H1 (cell line): Measurements from ENCODE around the gene MYLK. TPM values are rescaled to one million over a fixed set of nuclear protein-coding genes. Genes with fewer than 3 reads are reported as not detected.

Experiments used
- CTCF ChIA-PET: fragments of 300-600 bp; sonication (Branson Sonifier 250); formaldehyde crosslinking; loops from one replicate; lab custom pipeline; 2021; ENCODE audit not compliant: partially characterized antibody; lab: Charles Lee
- POLR2A ChIA-PET: fragments of 300-600 bp; sonication (Branson Sonifier 250); formaldehyde crosslinking; loops from one replicate; lab custom pipeline; 2021; ENCODE audit warnings: inconsistent platforms; ENCODE audit not compliant: partially characterized antibody; lab: Charles Lee
- DNase-seq, 2 experiments: peaks; one replicate each; pipeline versions ENCODE4 v3.0.0 to v3.0.0-alpha.2; 2010 to 2022; ENCODE audit warnings: low spot score in 2 of 2, low read depth in 1 of 2, mixed read lengths in 1 of 2
- FAIRE-seq: peaks from 2 replicates; lab custom pipeline; 2011; peaks lifted over from hg19 to GRCh38; lab: Jason Lieb, UNC
- H2AFZ ChIP-seq: 2 replicates; pipeline ENCODE4 v1.8.1; 2012; ENCODE audit warnings: low read length, inconsistent platforms
- H2AK5ac ChIP-seq: 2 replicates; pipeline ENCODE4 v1.6.1; 2013; ENCODE audit warnings: low read depth, low read length
- H2BK120ac ChIP-seq: replicated peaks from 2 replicates; pipeline ENCODE3; 2013; ENCODE audit warnings: low read depth, low read length, inconsistent platforms
- H2BK12ac ChIP-seq: 2 replicates; pipeline ENCODE4 v1.6.1; 2013; ENCODE audit warnings: low read depth, low read length
- H2BK15ac ChIP-seq: 2 replicates; pipeline ENCODE4 v1.6.1; 2013; ENCODE audit warnings: low read length
- H2BK20ac ChIP-seq: 2 replicates; pipeline ENCODE4 v1.6.1; 2013; ENCODE audit warnings: low read length
- H2BK5ac ChIP-seq: 2 replicates; pipeline ENCODE4 v1.6.1; 2013; ENCODE audit warnings: low read depth, low read length
- H3K14ac ChIP-seq: 2 replicates; pipeline ENCODE4 v1.6.1; 2013; ENCODE audit warnings: inconsistent platforms; ENCODE audit not compliant: insufficient read length
- H3K18ac ChIP-seq: 2 replicates; pipeline ENCODE4 v1.6.1; 2013; ENCODE audit warnings: low read length; ENCODE audit errors: extremely low read depth
- H3K23ac ChIP-seq: 2 replicates; pipeline ENCODE4 v1.6.1; 2013; ENCODE audit warnings: inconsistent platforms; ENCODE audit not compliant: insufficient read length
- H3K23me2 ChIP-seq: 2 replicates; pipeline ENCODE4 v1.6.1; 2013; ENCODE audit warnings: low read depth, low read length
- H3K27ac ChIP-seq: 2 replicates; pipeline ENCODE4 v1.6.1; 2011; ENCODE audit warnings: low read depth, low read length, inconsistent platforms
- H3K27me3 ChIP-seq, 4 experiments: replicated peaks in 1 of 4; 1 replicate in 1 of 4; 2 replicates in 3 of 4; pipeline versions ENCODE4 v1.6.1 to v1.8.1; 2011 to 2013; ENCODE audit warnings: low read length in 3 of 4, mild to moderate bottlenecking in 3 of 4, inconsistent platforms in 2 of 4, mixed read lengths in 2 of 4, moderate library complexity in 1 of 4; ENCODE audit not compliant: control insufficient read depth in 3 of 4, insufficient read depth in 3 of 4; ENCODE audit errors: extremely low read depth in 1 of 4
- H3K36me3 ChIP-seq, 4 experiments: 2 replicates each; pipeline versions ENCODE4 v1.6.1 to v1.8.1; 2011 to 2013; ENCODE audit warnings: mild to moderate bottlenecking in 4 of 4, low read length in 3 of 4, moderate library complexity in 2 of 4, control low read depth in 1 of 4, inconsistent platforms in 1 of 4; ENCODE audit not compliant: insufficient read depth in 4 of 4, control insufficient read depth in 2 of 4
- H3K4ac ChIP-seq: replicated peaks from 2 replicates; pipeline ENCODE3; 2013; ENCODE audit warnings: low read length, low read depth, mixed read lengths, inconsistent platforms; ENCODE audit not compliant: insufficient read length
- H3K4me1 ChIP-seq, 4 experiments: replicated peaks in 1 of 4; 1 replicate in 1 of 4; 2 replicates in 3 of 4; pipeline versions ENCODE4 v1.6.1 to v1.8.1; 2011 to 2013; ENCODE audit warnings: low read length in 3 of 4, inconsistent platforms in 2 of 4, mixed read lengths in 1 of 4; ENCODE audit not compliant: insufficient read depth in 4 of 4, control insufficient read depth in 3 of 4
- H3K4me2 ChIP-seq, 2 experiments: 2 replicates each; pipeline versions ENCODE4 v1.6.1 to v1.8.1; 2011 to 2013; ENCODE audit warnings: low read depth in 2 of 2, low read length in 2 of 2, control low read depth in 1 of 2, inconsistent platforms in 1 of 2, mild to moderate bottlenecking in 1 of 2; ENCODE audit not compliant: insufficient read depth in 1 of 2
- H3K4me3 ChIP-seq, 4 experiments: fragments of 200-600, 300-600 bp in 1 of 4; sonication (generic), shearing (Covaris generic), sonication (Bioruptor Twin) in 1 of 4; 2 replicates each; pipeline versions ENCODE4 v1.5.1 to v1.8.1; 2011 to 2016; ENCODE audit warnings: low read length in 4 of 4, low read depth in 3 of 4, control low read depth in 2 of 4, inconsistent platforms in 2 of 4, mild to moderate bottlenecking in 2 of 4, mixed read lengths in 1 of 4, moderate library complexity in 1 of 4; ENCODE audit not compliant: insufficient read depth in 2 of 4; ENCODE audit errors: extremely low read depth in 1 of 4
- H3K56ac ChIP-seq: replicated peaks from 2 replicates; pipeline ENCODE3; 2013; ENCODE audit warnings: low read depth, mild to moderate bottlenecking, mixed read lengths, low read length, inconsistent platforms; ENCODE audit not compliant: insufficient read length
- H3K79me1 ChIP-seq: 2 replicates; pipeline ENCODE4 v1.6.1; 2013; ENCODE audit warnings: low read depth, low read length, control low read depth
- H3K79me2 ChIP-seq, 2 experiments: 2 replicates each; pipeline versions ENCODE4 v1.6.1 to v1.8.1; 2012 to 2013; ENCODE audit warnings: low read length in 2 of 2, mild to moderate bottlenecking in 2 of 2, inconsistent platforms in 1 of 2; ENCODE audit not compliant: insufficient read depth in 2 of 2, control insufficient read depth in 1 of 2
- H3K9ac ChIP-seq, 4 experiments: replicated peaks in 1 of 4; 1 replicate in 1 of 4; 2 replicates in 3 of 4; pipeline versions ENCODE4 v1.6.1 to v1.8.1; 2011 to 2013; ENCODE audit warnings: low read depth in 3 of 4, low read length in 3 of 4, control low read depth in 2 of 4, mild to moderate bottlenecking in 2 of 4, moderate library complexity in 2 of 4, inconsistent platforms in 1 of 4; ENCODE audit errors: extremely low read depth in 1 of 4
- H3K9me3 ChIP-seq, 2 experiments: 2 replicates each; pipeline versions ENCODE4 v1.6.1 to v1.8.1; 2012 to 2013; ENCODE audit warnings: mild to moderate bottlenecking in 2 of 2, moderate library complexity in 2 of 2, control low read depth in 1 of 2, inconsistent platforms in 1 of 2, low read depth in 1 of 2, low read length in 1 of 2, mixed read lengths in 1 of 2; ENCODE audit not compliant: insufficient read depth in 2 of 2
- H4K20me1 ChIP-seq, 2 experiments: replicated peaks in 1 of 2; 2 replicates each; pipeline versions ENCODE3 to v1.8.1; 2011 to 2013; ENCODE audit warnings: inconsistent platforms in 2 of 2, low read length in 2 of 2, mild to moderate bottlenecking in 1 of 2; ENCODE audit not compliant: insufficient read depth in 2 of 2, control insufficient read depth in 1 of 2
- H4K5ac ChIP-seq: 2 replicates; pipeline ENCODE4 v1.6.1; 2013; ENCODE audit warnings: low read length, low read depth, mixed read lengths, inconsistent platforms; ENCODE audit not compliant: insufficient read length
- H4K8ac ChIP-seq: 2 replicates; pipeline ENCODE4 v1.8.0; 2013; ENCODE audit warnings: mild to moderate bottlenecking, moderate library complexity, low read length, inconsistent platforms; ENCODE audit not compliant: insufficient read depth; ENCODE audit errors: extremely low read depth
- H4K91ac ChIP-seq: replicated peaks from 2 replicates; pipeline ENCODE3; 2013; ENCODE audit warnings: low read length, mixed read lengths, inconsistent platforms; ENCODE audit not compliant: insufficient read length
- ASH2L ChIP-seq: fragments of 200-600, 300-600 bp; sonication (generic); IDR thresholded peaks from one replicate; pipeline ENCODE4 v1.7.1; 2017; ENCODE audit warnings: low read length
- BACH1 ChIP-seq: IDR thresholded peaks from 2 replicates; pipeline ENCODE4 v1.6.1; 2012; ENCODE audit warnings: low read length, improper control_type of control experiment
- BCL11A ChIP-seq, 2 experiments: IDR thresholded peaks; one replicate each; pipeline ENCODE4 v1.6.1; 2011; ENCODE audit warnings: low read depth in 2 of 2, low read length in 2 of 2, mild to moderate bottlenecking in 2 of 2
- CBX5 ChIP-seq: fragments of 300-800, 300-1000 bp; sonication (generic); IDR thresholded peaks from 2 replicates; pipeline ENCODE4 v1.7.1; 2016; ENCODE audit warnings: antibody characterized with exemption, low read length, low read depth
- CEBPB ChIP-seq: IDR thresholded peaks from 2 replicates; pipeline ENCODE4 v1.6.1; 2012; ENCODE audit warnings: low read depth, low read length
- CHD1 ChIP-seq: IDR thresholded peaks from 2 replicates; pipeline ENCODE4 v1.6.1; 2012; ENCODE audit warnings: low read depth, low read length, improper control_type of control experiment
- CREB1 ChIP-seq: IDR thresholded peaks from 2 replicates; pipeline ENCODE4 v1.6.1; 2012; ENCODE audit warnings: inconsistent platforms
- EGR1 ChIP-seq: IDR thresholded peaks from 2 replicates; pipeline ENCODE4 v1.6.1; 2011; ENCODE audit warnings: low read depth, low read length, borderline replicate concordance
- EZH2 ChIP-seq: fragments of 200-600 bp; sonication (generic); IDR thresholded peaks from 2 replicates; pipeline ENCODE4 v1.7.1; 2012; ENCODE audit warnings: low read depth, mild to moderate bottlenecking, moderate library complexity, low read length, inconsistent platforms; ENCODE audit not compliant: severe bottlenecking
- HDAC6 ChIP-seq: IDR thresholded peaks from one replicate; pipeline ENCODE4 v1.7.1; 2012; ENCODE audit warnings: low read depth, mild to moderate bottlenecking, inconsistent platforms, low read length, moderate library complexity
- KDM4A ChIP-seq: IDR thresholded peaks from one replicate; pipeline ENCODE4 v1.7.1; 2012; ENCODE audit warnings: low read depth, mild to moderate bottlenecking, moderate library complexity, low read length, inconsistent platforms; ENCODE audit not compliant: severe bottlenecking
- NRF1 ChIP-seq: IDR thresholded peaks from 2 replicates; pipeline ENCODE4 v1.6.1; 2011; ENCODE audit warnings: mild to moderate bottlenecking, low read depth, low read length, improper control_type of control experiment
- RFX5 ChIP-seq: IDR thresholded peaks from 2 replicates; pipeline ENCODE4 v1.6.1; 2011; ENCODE audit warnings: low read depth, low read length, improper control_type of control experiment, borderline replicate concordance
- RXRA ChIP-seq: IDR thresholded peaks from 2 replicates; pipeline ENCODE4 v1.6.1; 2011; ENCODE audit warnings: low read depth, mild to moderate bottlenecking, low read length, moderate library complexity; ENCODE audit not compliant: insufficient read depth
- SIX5 ChIP-seq: IDR thresholded peaks from 2 replicates; pipeline ENCODE4 v1.6.1; 2011; ENCODE audit warnings: mild to moderate bottlenecking, low read depth, low read length
- SP1 ChIP-seq: IDR thresholded peaks from 2 replicates; pipeline ENCODE4 v1.6.1; 2011; ENCODE audit warnings: low read depth, low read length
- SP2 ChIP-seq: IDR thresholded peaks from 2 replicates; pipeline ENCODE4 v1.6.1; 2012; ENCODE audit warnings: mild to moderate bottlenecking, low read length, inconsistent platforms
- WGBS, 2 experiments: shearing (Covaris generic) in 1 of 2; methylation state at CpG; one replicate each; pipeline versions ENCODE4 v1.1.6 to v1.1.7; 2013 to 2015; ENCODE audit warnings: low lambda C conversion rate in 2 of 2, mixed read lengths in 2 of 2, inconsistent platforms in 1 of 2, low coverage in 1 of 2, missing lambda C conversion rate in 1 of 2; ENCODE audit not compliant: insufficient replicate concordance in 2 of 2, insufficient coverage in 1 of 2, insufficient read length in 1 of 2; ENCODE audit errors: extremely low coverage in 1 of 2, missing lambda C conversion rate in 1 of 2; 5-methylcytosine and 5-hydroxymethylcytosine counted together
- polyA plus RNA-seq, 7 experiments: library from polyadenylated mRNA; depleted of rRNA in 3 of 7; stranded (reverse) in 5 of 7; unstranded in 2 of 7; fragments of >200 nt in 5 of 7; fragments of 200-250 nt in 2 of 7; gene quantifications; 1 replicate in 5 of 7; 2 replicates in 1 of 7; 4 replicates in 1 of 7; pipeline versions ENCODE4 v1.2.1 to v1.2.3, GENCODE V29; 2011 to 2013; ENCODE audit warnings: missing spikeins in 2 of 7, mixed read lengths in 2 of 7
- total RNA-seq: library from RNA; stranded (reverse); fragmentation: NEBNext Ultra II Directional; extraction: Animal tissue kit (Norgen Biotek cat#: 25700); gene quantifications from 2 replicates; pipeline ENCODE4 v1.2.1, GENCODE V29; 2021

MYLK gene
- total and polyA plus RNA-seq, 2 of the 8 experiments (the other 6 are each of a cell fraction or from before 2014, with no cell fraction given), result 11.6 to 21.3 TPM

DNA sequence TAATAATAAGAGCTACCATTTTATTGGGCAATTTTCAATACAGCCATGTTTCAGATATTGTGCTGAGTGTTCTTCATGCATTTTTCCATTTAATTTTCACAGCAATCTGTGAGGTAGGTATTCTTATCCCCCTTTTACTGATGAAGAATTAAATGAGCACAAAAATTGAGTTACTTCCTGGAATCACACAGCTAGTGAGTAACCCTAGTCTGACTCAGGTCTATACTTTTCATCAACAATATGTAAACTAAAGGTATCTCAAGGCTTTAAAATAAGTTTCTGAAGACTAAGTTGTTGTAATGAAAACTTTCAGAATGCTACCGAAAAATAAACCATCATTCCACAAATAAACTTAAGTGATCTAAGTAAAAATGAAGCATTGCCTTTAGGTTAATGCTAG, 321.6 kb downstream of the MYLK start:
- H3K14ac ChIP-seq, result no peak overlapping the region
- no peak overlapping the region for H3K56ac ChIP-seq
- H2BK120ac ChIP-seq, result no peak overlapping the region
- no peak overlapping the region for H4K91ac ChIP-seq
- no peak overlapping the region for H3K18ac ChIP-seq
- H2AFZ ChIP-seq, result no peak overlapping the region
- 84% methylated on average over 1 of the region's 1 CpG; no CpG with 5 or more reads in 1 of the 2 experiments for WGBS, 2 experiments
- H2BK5ac ChIP-seq, result no peak overlapping the region
- H3K9me3 ChIP-seq, result no peaks in the 10 kb centered on the region
- H3K23me2 ChIP-seq, result no peaks in the 10 kb centered on the region
- no peak overlapping the region for H3K4me2 ChIP-seq
- H4K20me1 ChIP-seq, result peaks cover 0 to 3% of the 10 kb centered on the region in 2 experiments
- ChIA-PET POLR2A (interaction anchor here (1.0 kb wide), 1 partner anchor 9 kb away, joined by 3 read pairs; no protein-coding TSS in a partner anchor), CTCF (interaction anchor here (0.6 to 3.5 kb wide), 12 partner anchors 9 to 1184 kb away, joined by 3 to 20 read pairs (median 3); no protein-coding TSS in a partner anchor)
- no peak for FAIRE-seq
- no peak overlapping the region for H3K9ac ChIP-seq
- H3K23ac ChIP-seq, result no peak overlapping the region
- no peak overlapping the region for H4K8ac ChIP-seq
- H3K4ac ChIP-seq, result no peak overlapping the region
- H3K27me3 ChIP-seq, result no peaks in the 10 kb centered on the region
- H3K79me2 ChIP-seq, result no peaks in the 10 kb centered on the region
- H2BK15ac ChIP-seq, result no peak overlapping the region
- no peak overlapping the region for H2BK20ac ChIP-seq
- no peak for DNase-seq
- no peaks in the 10 kb centered on the region for H3K79me1 ChIP-seq
- no peak overlapping the region for H2BK12ac ChIP-seq
- no peak overlapping the region for H2AK5ac ChIP-seq
- no peak overlapping the region for H3K4me3 ChIP-seq
- H4K5ac ChIP-seq, result no peak overlapping the region
- no peaks in the 10 kb centered on the region for H3K4me1 ChIP-seq
- H3K36me3 ChIP-seq, result no peaks in the 10 kb centered on the region
- no peak overlapping the region for H3K27ac ChIP-seq
- TF ChIP-seq RXRA (no peak), CBX5 (no peak), CHD1 (no peak), CEBPB (no peak), ASH2L (no peak), NRF1 (no peak), EZH2 (no peak), SP2 (no peak), RFX5 (no peak), SIX5 (no peak), BCL11A (IDR thresholded peaks at IDR 0.05; ENCODE audit: low read depth in 2 of 2, low read length in 2 of 2) (no peak), SP1 (no peak), EGR1 (no peak), HDAC6 (no peak), BACH1 (no peak), KDM4A (no peak), CREB1 (no peak)
